ENCODE data around the gene PARP3.
"Not testable (repeated sequence)": the region's sequence is repeated elsewhere in the genome, so short reads cannot be mapped to it uniquely, and the experiment has no call there.

- TF ChIP-seq, protein P1, sequence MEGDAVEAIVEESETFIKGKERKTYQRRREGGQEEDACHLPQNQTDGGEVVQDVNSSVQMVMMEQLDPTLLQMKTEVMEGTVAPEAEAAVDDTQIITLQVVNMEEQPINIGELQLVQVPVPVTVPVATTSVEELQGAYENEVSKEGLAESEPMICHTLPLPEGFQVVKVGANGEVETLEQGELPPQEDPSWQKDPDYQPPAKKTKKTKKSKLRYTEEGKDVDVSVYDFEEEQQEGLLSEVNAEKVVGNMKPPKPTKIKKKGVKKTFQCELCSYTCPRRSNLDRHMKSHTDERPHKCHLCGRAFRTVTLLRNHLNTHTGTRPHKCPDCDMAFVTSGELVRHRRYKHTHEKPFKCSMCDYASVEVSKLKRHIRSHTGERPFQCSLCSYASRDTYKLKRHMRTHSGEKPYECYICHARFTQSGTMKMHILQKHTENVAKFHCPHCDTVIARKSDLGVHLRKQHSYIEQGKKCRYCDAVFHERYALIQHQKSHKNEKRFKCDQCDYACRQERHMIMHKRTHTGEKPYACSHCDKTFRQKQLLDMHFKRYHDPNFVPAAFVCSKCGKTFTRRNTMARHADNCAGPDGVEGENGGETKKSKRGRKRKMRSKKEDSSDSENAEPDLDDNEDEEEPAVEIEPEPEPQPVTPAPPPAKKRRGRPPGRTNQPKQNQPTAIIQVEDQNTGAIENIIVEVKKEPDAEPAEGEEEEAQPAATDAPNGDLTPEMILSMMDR (IDR thresholded peaks at IDR 0.05) = not testable (repeated sequence)
- TF ChIP-seq EP300 (IDR thresholded peaks at IDR 0.05) = not testable (repeated sequence)
Measured at GRCh38 chr3:51993657-51994056, 51.5 kb downstream of the PARP3 start.

Data from gastroesophageal sphincter (tissue), 3 donors.